ENCODE results near the gene RNASE4.
A peak's percentile ranks its signal among the peaks of the same experiment; 100 is the strongest.
"Not testable (repeated sequence)": the region's sequence is repeated elsewhere in the genome, so short reads cannot be mapped to it uniquely, and the experiment has no call there.

The RNASE4 gene

DNA sequence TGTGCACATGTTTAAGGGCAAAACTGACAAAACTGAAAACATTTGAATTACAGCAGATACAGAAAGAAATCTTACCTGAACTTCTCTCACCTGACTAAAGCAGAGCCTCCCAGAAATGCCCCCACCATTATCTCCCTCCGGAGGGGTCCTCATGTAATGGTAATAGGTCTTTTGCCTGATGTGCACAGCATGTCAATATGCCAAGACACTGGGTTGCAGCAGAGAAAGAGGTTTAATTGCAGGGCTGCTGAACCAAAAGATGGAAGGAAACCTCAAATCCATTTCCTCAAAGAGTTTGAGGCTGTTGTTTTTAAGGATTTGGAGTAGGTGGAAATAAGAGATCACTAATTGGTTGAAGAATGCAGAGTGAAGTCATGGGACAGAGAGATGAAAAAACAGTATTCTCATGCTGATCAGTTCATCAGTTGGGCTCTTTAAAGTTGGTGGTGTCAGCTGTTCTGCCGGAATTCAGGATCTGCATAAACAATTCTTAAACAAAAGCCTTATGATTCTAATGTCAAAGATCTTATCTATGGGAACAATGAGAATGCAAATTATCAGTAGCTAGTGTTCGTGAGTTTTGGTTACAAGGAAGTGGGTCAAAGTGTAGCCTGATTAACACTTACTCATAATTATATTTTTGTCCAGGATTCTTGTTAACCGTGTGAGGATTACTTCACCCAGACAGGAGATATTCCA lies 22.4 kb downstream of the RNASE4 start:
- Histone ChIP-seq H3K27me3 (ENCODE audit: insufficient read depth, low read length) (no peaks in the 10 kb centered on the region), H3K27ac (ENCODE audit: low read length) (peak overlapping the region; percentile 48), H3K4me3 (ENCODE audit: low read length) (peak overlapping the region; percentile 14; the same call in 1 of the 2 replicates), H3K9ac (ENCODE audit: low read depth, low read length) (peak overlapping the region; percentile 12; the same call in 1 of the 2 replicates), H3K4me1 (ENCODE audit: insufficient read depth, low read length) (0 out of 2 replicates have a peak, but pooled peaks cover 3% of the 10 kb centered on the region), H3K9me3 (ENCODE audit: insufficient read depth, low read depth, low read length) (peaks cover 28% of the 10 kb centered on the region), H3K36me3 (ENCODE audit: insufficient read depth, low read depth, low read length) (no peaks in the 10 kb centered on the region)

DNA sequence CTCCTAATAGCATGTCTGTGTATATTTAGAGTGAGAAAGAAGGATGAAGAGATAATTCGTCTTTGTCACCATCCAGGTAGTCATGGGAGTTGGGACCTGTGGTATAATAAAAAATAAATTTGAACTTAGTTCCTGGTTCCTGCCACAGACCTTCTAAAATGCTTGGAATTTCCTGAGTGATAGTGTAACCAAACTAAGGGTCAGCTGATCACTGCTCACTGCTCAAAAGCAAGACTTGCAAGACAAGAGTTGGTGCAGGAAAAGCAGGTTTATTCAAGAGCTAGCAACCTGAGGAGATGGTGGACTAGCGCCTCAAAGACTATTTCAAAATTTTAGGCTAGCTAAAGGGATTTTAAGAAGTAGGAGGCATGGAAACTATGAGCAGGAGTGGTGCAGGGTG lies 23.3 kb downstream of the RNASE4 start:
- H3K4me1 ChIP-seq (ENCODE audit: insufficient read depth, low read length), result 0 out of 2 replicates have a peak, but pooled peaks cover 3% of the 10 kb centered on the region
- H3K4me3 ChIP-seq (ENCODE audit: low read length), result 0 out of 2 replicates have a peak overlapping the region, but pooled peaks have one; percentile 8
- H3K27me3 ChIP-seq (ENCODE audit: insufficient read depth, low read length), result no peaks in the 10 kb centered on the region
- H3K9me3 ChIP-seq (ENCODE audit: insufficient read depth, low read depth, low read length), result peaks cover 28% of the 10 kb centered on the region
- no peak overlapping the region for H3K9ac ChIP-seq (ENCODE audit: low read depth, low read length)
- no peak overlapping the region for H3K27ac ChIP-seq (ENCODE audit: low read length)
- H3K36me3 ChIP-seq (ENCODE audit: insufficient read depth, low read depth, low read length), result no peaks in the 10 kb centered on the region

DNA sequence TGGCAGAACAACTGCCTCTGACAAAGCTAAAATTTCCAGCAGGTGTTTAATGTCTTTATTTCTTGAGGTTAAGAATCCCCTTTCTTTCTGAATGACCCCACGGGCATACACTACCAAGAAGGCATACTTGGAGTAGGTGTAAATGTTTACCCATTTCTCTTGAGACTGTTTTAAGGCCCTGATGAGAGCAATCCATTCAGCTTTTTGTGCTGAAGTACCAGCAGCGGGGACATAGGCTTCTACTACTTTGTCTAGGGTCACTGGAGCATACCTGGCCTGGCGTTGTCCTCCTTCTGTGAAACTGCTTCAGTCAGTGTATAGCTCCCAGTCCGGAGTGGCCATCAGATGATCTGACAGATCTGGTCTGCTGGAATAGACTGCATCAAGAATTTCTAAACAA lies 26.9 kb downstream of the RNASE4 start:
- H3K9ac ChIP-seq (ENCODE audit: low read depth, low read length), result no peak overlapping the region
- no peak overlapping the region for H3K4me3 ChIP-seq (ENCODE audit: low read length)
- H3K27ac ChIP-seq (ENCODE audit: low read length), result no peak overlapping the region
- H3K36me3 ChIP-seq (ENCODE audit: insufficient read depth, low read depth, low read length), result no peaks in the 10 kb centered on the region
- peaks cover 10% of the 10 kb centered on the region; the same call in 1 of the 2 replicates for H3K9me3 ChIP-seq (ENCODE audit: insufficient read depth, low read depth, low read length)
- no peaks in the 10 kb centered on the region for H3K27me3 ChIP-seq (ENCODE audit: insufficient read depth, low read length)
- H3K4me1 ChIP-seq (ENCODE audit: insufficient read depth, low read length), result 0 out of 2 replicates have a peak, but pooled peaks cover 3% of the 10 kb centered on the region

DNA sequence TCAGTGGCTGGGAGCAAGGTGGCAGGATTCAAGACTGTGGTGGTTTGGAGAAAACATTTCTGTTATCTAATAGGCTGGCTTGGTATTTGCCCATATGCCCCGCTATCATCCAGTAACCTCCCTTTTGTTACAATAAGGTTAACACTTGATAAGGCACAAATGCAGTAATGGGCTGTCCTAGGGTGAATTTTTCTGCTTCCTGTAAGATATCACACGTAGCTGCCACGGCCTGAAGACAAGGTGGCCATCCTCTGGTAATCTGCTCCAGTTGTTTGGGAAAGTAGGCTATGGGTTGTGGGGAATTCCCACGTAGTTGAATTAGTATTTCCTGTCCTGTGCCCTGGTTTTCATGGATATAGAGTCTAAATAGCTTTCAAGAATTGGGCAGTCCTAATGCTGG lies 27.3 kb downstream of the RNASE4 start:
- H3K9me3 ChIP-seq (ENCODE audit: insufficient read depth, low read depth, low read length), result peaks cover 6% of the 10 kb centered on the region; the same call in 1 of the 2 replicates
- no peaks in the 10 kb centered on the region for H3K36me3 ChIP-seq (ENCODE audit: insufficient read depth, low read depth, low read length)
- H3K4me1 ChIP-seq (ENCODE audit: insufficient read depth, low read length), result 0 out of 2 replicates have a peak, but pooled peaks cover 3% of the 10 kb centered on the region
- no peak overlapping the region for H3K9ac ChIP-seq (ENCODE audit: low read depth, low read length)
- H3K27ac ChIP-seq (ENCODE audit: low read length), result no peak overlapping the region
- no peak overlapping the region for H3K4me3 ChIP-seq (ENCODE audit: low read length)
- no peaks in the 10 kb centered on the region for H3K27me3 ChIP-seq (ENCODE audit: insufficient read depth, low read length)

GRCh38 chr14:20712904-20713303 lies 28.5 kb downstream of the RNASE4 start:
- no peak overlapping the region for H3K4me3 ChIP-seq (ENCODE audit: low read length)
- H3K4me1 ChIP-seq (ENCODE audit: insufficient read depth, low read length), result no peaks in the 10 kb centered on the region
- H3K27me3 ChIP-seq (ENCODE audit: insufficient read depth, low read length), result no peaks in the 10 kb centered on the region
- no peaks in the 10 kb centered on the region for H3K36me3 ChIP-seq (ENCODE audit: insufficient read depth, low read depth, low read length)
- no peak overlapping the region for H3K9ac ChIP-seq (ENCODE audit: low read depth, low read length)
- H3K27ac ChIP-seq (ENCODE audit: low read length), result no peak overlapping the region
- H3K9me3 ChIP-seq (ENCODE audit: insufficient read depth, low read depth, low read length), result no peaks in the 10 kb centered on the region

GRCh38 chr14:20714593-20715250 lies 30.4 kb downstream of the RNASE4 start:
- no peak overlapping the region for H3K9ac ChIP-seq (ENCODE audit: low read depth, low read length)
- H3K36me3 ChIP-seq (ENCODE audit: insufficient read depth, low read depth, low read length), result no peaks in the 10 kb centered on the region
- H3K27me3 ChIP-seq (ENCODE audit: insufficient read depth, low read length), result no peaks in the 10 kb centered on the region
- H3K27ac ChIP-seq (ENCODE audit: low read length), result no peak overlapping the region
- no peak overlapping the region for H3K4me3 ChIP-seq (ENCODE audit: low read length)
- no peaks in the 10 kb centered on the region for H3K9me3 ChIP-seq (ENCODE audit: insufficient read depth, low read depth, low read length)
- no peaks in the 10 kb centered on the region for H3K4me1 ChIP-seq (ENCODE audit: insufficient read depth, low read length)

DNA sequence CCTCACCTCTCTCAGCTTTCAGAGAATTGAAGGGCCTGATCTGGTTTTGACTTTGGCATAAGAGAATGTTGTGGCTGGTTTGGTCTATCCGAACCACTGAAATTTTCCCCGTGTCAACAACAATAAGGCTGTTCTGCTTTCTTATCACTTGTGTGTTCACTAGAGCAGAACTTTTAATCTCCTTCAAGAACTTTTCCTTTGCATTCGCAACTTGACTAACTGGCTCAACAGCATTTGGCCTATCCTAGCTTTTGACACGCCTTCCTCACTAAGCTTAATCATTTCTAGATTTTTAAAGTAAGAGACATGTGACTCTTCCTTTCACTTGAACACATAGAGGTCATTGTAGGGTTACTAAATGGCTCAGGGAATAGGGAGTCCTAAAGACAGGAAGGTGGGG lies 35.4 kb downstream of the RNASE4 start:
- H3K27me3 ChIP-seq (ENCODE audit: insufficient read depth, low read length), result peaks cover 4% of the 10 kb centered on the region
- H3K4me1 ChIP-seq (ENCODE audit: insufficient read depth, low read length), result no peaks in the 10 kb centered on the region
- H3K9me3 ChIP-seq (ENCODE audit: insufficient read depth, low read depth, low read length), result no peaks in the 10 kb centered on the region
- H3K27ac ChIP-seq (ENCODE audit: low read length), result no peak overlapping the region
- H3K36me3 ChIP-seq (ENCODE audit: insufficient read depth, low read depth, low read length), result no peaks in the 10 kb centered on the region
- no peak overlapping the region for H3K4me3 ChIP-seq (ENCODE audit: low read length)
- no peak overlapping the region for H3K9ac ChIP-seq (ENCODE audit: low read depth, low read length)

- Histone ChIP-seq H3K36me3 (ENCODE audit: insufficient read depth, low read depth, low read length) (no peaks in the 10 kb centered on the region), H3K27me3 (ENCODE audit: insufficient read depth, low read length) (peaks cover 4% of the 10 kb centered on the region), H3K27ac (ENCODE audit: low read length) (no peak overlapping the region), H3K9me3 (ENCODE audit: insufficient read depth, low read depth, low read length) (no peaks in the 10 kb centered on the region), H3K4me3 (ENCODE audit: low read length) (no peak overlapping the region), H3K9ac (ENCODE audit: low read depth, low read length) (no peak overlapping the region), H3K4me1 (ENCODE audit: insufficient read depth, low read length) (no peaks in the 10 kb centered on the region)
Measured at GRCh38 chr14:20720741-20721140, 36.4 kb downstream of the RNASE4 start.

GRCh38 chr14:20722016-20722415 lies 37.7 kb downstream of the RNASE4 start:
- Histone ChIP-seq H3K4me1 (ENCODE audit: insufficient read depth, low read length) (no peaks in the 10 kb centered on the region), H3K9me3 (ENCODE audit: insufficient read depth, low read depth, low read length) (no peaks in the 10 kb centered on the region), H3K36me3 (ENCODE audit: insufficient read depth, low read depth, low read length) (no peaks in the 10 kb centered on the region), H3K4me3 (ENCODE audit: low read length) (no peak overlapping the region), H3K27ac (ENCODE audit: low read length) (no peak overlapping the region), H3K9ac (ENCODE audit: low read depth, low read length) (no peak overlapping the region), H3K27me3 (ENCODE audit: insufficient read depth, low read length) (peaks cover 4% of the 10 kb centered on the region)

- H3K27me3 ChIP-seq (ENCODE audit: insufficient read depth, low read length), result peaks cover 4% of the 10 kb centered on the region
- no peaks in the 10 kb centered on the region for H3K4me1 ChIP-seq (ENCODE audit: insufficient read depth, low read length)
- no peaks in the 10 kb centered on the region for H3K36me3 ChIP-seq (ENCODE audit: insufficient read depth, low read depth, low read length)
- H3K9ac ChIP-seq (ENCODE audit: low read depth, low read length), result no peak overlapping the region
- no peak overlapping the region; the same call in 1 of the 2 replicates for H3K4me3 ChIP-seq (ENCODE audit: low read length)
- H3K9me3 ChIP-seq (ENCODE audit: insufficient read depth, low read depth, low read length), result no peaks in the 10 kb centered on the region
- H3K27ac ChIP-seq (ENCODE audit: low read length), result no peak overlapping the region
Measured at GRCh38 chr14:20723488-20723887, 39.1 kb downstream of the RNASE4 start.

- H3K36me3 ChIP-seq (ENCODE audit: insufficient read depth, low read depth, low read length); H3K4me3 ChIP-seq (ENCODE audit: low read length); H3K4me1 ChIP-seq (ENCODE audit: insufficient read depth, low read length); H3K9ac ChIP-seq (ENCODE audit: low read depth, low read length); H3K9me3 ChIP-seq (ENCODE audit: insufficient read depth, low read depth, low read length); H3K27ac ChIP-seq (ENCODE audit: low read length); H3K27me3 ChIP-seq (ENCODE audit: insufficient read depth, low read length): not testable (repeated sequence)
Measured at GRCh38 chr14:20726121-20726520, 41.8 kb downstream of the RNASE4 start.

DNA sequence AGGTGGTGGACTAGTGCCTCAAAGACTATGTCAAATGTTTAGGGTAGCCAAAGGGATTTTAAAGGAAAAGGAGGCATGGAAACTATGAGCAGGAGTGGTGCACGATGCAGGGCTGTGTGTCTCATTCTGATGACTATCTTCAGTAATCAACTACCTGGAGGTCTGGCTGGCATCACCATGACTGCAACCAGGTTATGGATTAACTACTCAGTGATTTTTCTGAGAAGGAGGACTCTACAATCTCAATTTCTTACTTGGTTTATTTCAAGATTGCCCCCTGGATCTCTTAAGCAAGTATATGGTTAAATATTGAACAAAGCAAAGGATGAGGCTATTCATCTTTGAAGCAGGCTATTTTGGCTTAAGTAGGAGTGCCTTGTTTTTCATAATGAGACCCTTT lies 42.2 kb downstream of the RNASE4 start:
- Histone ChIP-seq H3K9ac (ENCODE audit: low read depth, low read length) (no peak overlapping the region), H3K9me3 (ENCODE audit: insufficient read depth, low read depth, low read length) (no peaks in the 10 kb centered on the region), H3K36me3 (ENCODE audit: insufficient read depth, low read depth, low read length) (no peaks in the 10 kb centered on the region), H3K4me1 (ENCODE audit: insufficient read depth, low read length) (no peaks in the 10 kb centered on the region), H3K27ac (ENCODE audit: low read length) (no peak overlapping the region), H3K4me3 (ENCODE audit: low read length) (no peak overlapping the region), H3K27me3 (ENCODE audit: insufficient read depth, low read length) (peaks cover 4% of the 10 kb centered on the region)

All from iPS-20b (cell line).